GM20431 (cell line): ENCODE results near the gene RASAL1.

Experiments
- in situ Hi-C: fragments of 300-500 bp; cut with MseI, MboI; formaldehyde crosslinking; loops from one replicate; pipeline ENCODE4 v1.15.0; 2020; ENCODE audit warnings: low sequenced_read_pairs; ENCODE audit not compliant: unreplicated experiment

Gene RASAL1

DNA sequence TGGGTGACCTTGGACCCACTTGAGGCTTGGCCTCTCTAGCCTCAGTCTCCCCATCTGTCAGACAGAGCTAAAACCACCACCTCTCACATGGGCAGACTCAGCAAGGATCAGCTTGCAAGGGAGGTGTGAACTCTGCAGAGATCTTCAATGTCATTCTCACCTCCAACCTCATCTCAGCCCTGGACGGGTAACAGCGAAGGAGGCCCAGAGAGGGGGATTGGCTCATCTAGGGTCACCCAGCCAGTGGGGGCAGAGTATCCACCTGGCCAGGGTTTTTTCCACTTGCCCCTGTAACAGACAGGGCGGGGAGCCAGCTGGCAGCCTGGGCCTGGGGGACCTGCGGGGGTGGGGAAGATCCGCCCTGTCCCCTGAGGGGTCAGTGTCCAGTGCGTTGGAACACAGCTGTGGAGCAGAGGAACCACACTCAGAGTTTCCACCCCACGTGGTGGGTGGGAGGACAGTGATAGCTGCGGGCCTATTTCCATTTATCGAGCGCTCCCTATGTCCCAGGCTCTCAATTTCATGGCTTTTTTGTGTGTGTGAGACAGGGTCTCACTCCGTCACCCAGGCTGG is 51.6 kb downstream of the RASAL1 start:
- in situ Hi-C loops = no loop called here

DNA sequence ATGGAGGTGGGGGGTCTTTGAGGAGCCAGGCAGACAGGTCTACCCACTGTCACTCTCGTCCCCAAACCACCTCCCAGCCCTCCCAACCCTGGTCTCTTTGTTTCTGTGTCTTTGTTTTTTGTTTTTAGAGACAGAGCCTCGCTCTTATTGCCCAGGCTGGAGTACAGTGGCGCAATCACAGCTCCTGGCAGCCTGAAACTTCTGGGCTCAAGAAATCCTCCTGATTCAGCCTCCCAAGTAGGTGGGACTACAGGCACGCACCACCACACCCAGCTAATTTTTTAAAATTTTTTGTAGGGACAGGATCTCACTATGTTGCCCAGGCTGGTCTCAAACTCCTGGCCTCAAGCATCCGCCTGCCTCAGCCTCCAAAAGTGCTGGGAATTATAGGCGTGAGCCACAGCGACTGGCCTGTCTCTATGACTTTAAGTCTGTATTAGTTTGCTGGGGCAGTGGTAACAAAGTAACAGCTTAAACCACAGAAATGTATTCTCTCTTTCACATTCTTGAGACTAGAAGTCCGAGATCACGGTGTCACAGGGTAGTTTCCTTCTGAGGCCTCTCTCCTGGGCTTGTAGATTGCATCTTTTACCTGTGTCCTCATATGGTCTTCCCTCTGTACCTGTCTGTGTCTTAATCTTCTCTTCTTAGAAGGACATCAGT is 52.9 kb downstream of the RASAL1 start:
- in situ Hi-C loops = no loop called here

DNA sequence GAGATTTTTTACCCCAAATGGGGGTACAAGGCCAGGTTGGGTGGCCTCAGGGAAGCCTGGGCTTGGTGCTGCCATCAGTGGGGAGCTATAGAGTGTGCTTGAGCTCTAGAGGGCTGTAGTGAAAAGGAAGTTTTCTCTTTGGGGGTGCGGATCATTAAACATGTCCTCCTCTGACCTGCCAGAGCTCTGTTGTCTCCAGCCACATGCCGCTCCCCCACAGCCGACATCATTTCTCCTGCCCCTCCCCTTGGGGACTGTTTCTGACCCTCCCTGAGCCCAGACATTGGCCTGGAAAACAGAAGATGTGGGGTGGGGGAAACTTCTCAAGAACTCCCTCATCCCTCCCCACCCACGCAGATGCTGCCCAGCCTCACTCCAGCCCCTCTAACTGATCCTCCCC is 53.7 kb downstream of the RASAL1 start:
- in situ Hi-C loops = no loop called here

DNA sequence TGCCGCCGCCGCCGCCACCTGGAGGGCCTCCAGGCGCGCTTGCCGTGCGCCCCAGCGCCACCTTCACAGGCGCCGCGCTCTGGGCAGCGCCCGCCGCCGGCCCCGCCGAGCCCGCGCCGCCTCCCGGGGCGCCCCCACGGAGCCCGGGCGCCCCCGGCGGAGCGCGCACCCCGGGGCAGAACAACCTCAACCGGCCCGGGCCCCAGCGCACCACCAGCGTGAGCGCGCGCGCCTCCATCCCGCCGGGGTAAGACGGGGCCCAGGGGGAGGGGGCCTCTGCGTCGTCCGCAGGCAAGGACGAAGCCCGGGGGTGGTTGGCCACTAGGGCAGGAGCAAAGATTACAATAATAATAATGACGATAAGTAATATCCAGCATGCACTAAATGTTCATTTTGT is 57.7 kb downstream of the RASAL1 start:
- in situ Hi-C loops = no loop called here

DNA sequence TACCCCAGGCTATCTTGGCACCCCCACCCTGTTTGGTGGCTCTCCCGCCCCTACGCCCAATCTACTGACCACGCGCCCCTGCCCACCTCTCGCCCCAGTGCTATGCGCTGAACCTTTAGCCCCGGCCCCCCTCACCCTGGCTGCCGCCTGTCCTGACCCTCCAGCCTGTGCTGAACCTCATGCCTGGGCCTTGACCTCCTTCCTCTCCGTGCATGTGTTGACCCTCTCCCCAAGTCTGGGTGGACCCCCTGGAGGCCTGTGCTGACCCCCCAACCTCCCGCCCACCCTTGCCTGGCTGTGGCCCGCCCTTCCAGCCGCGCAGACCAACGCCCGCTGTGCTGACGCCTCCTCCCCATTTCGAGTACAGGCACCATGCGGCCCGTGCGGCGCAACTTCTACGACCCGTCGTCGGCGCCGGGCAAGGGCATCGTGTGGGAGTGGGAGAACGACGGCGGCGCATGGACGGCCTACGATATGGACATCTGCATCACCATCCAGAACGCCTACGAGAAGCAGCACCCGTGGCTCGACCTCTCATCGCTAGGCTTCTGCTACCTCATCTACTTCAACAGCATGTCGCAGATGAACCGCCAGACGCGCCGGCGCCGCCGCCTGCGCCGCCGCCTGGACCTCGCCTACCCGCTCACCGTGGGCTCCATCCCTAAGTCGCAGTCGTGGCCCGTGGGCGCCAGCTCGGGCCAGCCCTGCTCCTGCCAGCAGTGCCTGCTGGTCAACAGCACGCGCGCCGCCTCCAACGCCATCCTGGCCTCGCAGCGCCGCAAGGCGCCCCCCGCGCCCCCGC is 58.3 kb downstream of the RASAL1 start:
- in situ Hi-C loops = no loop called here

DNA sequence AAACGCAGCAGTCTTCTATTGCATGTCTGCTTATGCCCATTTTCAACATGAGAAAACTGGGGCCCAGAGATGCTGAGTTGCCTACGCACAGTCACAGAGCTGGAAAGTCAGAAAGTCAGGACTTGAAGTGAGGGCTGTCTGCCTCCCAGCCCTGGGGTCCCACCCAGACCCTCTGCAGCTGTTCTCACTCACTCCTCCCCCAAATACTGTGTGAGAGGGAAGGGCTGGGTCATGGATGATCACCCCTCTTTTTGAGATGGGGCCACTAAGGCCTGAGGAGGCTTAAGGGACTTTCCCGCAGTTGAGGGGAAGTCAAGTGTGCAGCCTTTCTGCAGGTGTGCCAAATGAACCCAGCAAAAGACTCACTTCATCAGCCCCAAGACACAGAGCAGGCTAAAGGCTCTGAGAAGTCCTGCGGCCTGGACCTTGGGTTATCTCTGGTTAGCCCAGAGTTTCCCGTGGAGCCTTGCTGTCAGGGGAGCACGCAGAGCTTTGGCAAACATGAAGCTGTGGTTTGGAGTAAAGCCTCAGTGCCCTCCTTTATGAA is 60.4 kb downstream of the RASAL1 start:
- in situ Hi-C loops = no loop called here

DNA sequence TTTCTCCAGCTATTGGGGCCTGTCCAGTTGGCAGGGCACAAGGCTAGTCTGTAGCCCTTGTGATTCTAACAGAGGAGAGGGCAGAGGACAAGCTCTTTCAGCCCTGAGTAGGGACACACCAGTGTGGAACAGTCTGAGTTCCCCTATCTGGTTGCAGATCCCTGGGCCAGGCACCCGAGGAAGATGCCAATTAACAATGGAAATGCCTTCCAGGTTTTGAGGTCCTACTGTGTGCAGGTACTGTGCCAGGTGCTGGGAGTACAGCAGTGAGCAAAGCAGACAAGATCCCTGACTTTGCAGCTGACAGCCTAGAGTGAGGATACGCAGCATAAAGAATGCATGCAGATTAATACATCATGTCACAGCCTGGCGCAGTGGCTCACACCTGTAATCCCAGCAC is 62.0 kb downstream of the RASAL1 start:
- in situ Hi-C loops = no loop called here

DNA sequence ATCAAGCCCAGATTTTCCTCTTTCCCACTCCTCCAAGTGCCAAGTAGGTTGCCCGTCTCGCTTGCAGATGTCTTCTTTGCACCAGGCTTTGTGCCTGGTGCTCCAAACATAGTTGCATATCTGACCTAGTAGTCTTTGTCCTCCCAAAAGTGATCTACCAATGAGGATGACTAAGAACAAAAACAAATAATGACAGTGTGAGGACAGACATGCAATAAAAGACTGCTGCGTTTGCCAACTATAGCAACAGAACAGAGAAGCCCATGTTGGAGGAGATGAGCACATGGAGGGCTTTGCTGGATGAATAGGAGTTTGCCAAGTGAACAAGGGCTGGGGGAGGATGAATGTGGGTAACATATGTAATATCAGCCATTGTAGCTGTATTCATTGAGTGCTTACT is 63.4 kb downstream of the RASAL1 start:
- in situ Hi-C loops = no loop called here

DNA sequence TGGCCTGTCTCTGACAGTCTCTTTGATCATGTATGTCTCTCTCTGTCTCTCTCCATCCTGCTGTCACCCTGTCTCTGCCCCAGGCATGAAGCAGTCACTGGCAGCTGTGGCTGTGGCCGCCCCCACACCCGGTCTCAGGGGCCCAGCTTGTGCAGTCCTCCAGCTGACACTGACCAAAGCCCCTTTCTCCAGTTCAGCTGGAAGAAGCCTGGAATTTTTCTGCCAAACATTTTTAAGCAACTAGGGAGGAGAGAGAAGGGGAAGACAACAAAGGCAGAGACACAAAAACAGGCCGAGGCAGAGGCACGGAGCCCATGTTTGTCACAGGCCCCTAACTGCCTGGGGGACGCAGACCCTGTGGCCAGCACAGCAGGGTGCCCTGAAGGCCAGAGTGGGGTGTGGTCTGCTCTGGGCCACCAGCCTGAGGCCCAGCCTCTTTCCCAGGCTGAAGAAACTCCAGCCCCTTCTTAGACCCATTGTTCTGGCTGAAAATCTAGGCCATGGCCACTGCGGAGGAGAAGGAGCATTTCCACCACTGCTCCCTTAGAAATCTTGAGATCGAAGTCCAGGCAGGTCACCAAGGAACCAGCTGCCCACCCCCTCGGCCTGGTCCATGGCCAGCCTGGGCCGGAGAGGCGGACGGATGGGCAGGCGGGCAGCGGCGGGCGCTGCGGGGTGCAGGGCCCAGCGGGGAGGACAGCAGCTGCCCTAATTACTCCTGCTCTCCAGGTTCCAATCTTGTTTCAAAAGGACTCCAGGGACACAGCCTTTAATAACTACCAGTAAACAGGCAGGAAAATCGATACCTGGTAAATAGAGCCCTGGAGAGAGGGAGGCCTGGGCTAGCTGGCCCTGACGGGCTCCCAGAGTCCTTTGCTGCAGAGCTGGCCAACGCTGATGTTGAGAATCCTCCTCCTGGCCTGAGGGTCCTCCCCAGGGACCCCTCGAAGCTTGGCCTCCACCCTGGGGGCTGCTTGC is 64.1 kb downstream of the RASAL1 start:
- in situ Hi-C loops = no loop called here

DNA sequence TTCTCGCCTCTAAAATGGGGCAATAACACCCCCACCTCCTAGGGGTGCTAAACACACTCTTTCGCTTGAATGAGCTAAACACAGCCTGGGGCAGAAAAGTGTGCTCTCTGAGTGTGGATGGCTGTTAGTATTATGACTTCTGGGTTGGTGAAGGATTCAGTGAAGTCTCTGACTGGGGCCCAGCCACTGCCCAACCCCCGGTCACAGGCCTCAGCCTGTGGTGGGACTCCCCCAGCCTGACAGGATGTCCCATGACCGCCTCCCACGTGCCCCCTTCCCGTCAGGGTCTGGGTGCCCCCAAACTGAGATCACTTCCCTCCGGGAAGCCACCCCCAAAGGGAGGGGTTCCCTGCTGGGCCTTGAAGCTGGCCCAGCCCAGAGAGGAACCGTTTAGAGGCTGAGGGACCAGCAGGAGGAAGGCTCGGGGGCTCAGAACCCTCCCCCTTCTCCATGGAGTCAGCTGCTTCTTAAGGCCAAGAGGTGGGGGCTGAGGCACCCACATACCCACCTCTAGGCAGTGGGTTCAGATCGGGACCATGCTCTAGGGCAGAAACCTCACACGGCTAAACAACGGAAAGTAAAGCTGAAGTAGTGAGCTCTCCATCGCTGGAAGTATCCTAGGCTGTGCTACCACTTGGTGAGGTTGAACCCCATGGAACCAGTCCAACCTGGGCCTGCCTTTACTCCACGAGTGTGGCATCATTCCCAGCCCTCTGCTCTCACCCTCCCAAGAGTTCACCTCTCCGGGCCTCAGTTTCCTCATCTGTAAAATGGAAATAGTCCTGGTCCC is 65.2 kb downstream of the RASAL1 start:
- in situ Hi-C loops = no loop called here

DNA sequence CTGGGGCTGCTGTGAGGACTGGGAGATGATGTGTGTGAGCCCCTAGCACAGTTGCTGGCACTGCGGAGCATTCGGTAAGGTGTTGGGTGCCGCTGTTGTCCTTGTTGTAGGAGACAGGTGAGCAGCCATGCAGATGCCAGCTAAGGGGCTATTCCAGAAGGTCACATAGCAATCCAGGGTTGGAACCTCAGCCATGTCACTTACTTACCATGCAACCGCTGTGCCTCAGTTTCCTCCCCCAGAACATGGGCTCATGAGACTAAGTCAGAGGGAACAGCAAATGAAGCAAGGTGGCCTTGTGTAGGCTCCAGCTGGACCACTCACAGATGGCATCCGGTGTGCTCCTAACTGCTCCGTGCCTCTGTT is 65.8 kb downstream of the RASAL1 start:
- in situ Hi-C loops = no loop called here

DNA sequence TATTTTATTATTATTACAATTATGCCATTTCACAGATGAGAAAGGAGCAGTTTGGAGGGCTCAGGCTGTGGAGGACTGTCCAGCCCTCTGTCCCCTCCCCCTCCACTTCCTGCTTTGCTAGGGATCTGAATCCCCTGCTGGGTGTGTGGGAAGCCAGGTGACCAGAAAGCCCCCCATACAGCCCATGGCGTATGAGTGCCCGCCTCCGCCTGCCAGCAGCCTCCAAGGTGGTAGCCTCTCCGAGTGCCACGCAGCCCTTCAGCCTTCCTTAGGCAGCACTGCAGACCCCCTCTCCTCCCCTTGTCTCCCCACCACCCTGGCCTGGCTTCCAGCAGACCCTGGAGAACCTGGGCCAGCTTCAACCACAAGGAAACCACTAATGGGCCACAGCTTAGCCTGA is 66.4 kb downstream of the RASAL1 start:
- in situ Hi-C loops = no loop called here

DNA sequence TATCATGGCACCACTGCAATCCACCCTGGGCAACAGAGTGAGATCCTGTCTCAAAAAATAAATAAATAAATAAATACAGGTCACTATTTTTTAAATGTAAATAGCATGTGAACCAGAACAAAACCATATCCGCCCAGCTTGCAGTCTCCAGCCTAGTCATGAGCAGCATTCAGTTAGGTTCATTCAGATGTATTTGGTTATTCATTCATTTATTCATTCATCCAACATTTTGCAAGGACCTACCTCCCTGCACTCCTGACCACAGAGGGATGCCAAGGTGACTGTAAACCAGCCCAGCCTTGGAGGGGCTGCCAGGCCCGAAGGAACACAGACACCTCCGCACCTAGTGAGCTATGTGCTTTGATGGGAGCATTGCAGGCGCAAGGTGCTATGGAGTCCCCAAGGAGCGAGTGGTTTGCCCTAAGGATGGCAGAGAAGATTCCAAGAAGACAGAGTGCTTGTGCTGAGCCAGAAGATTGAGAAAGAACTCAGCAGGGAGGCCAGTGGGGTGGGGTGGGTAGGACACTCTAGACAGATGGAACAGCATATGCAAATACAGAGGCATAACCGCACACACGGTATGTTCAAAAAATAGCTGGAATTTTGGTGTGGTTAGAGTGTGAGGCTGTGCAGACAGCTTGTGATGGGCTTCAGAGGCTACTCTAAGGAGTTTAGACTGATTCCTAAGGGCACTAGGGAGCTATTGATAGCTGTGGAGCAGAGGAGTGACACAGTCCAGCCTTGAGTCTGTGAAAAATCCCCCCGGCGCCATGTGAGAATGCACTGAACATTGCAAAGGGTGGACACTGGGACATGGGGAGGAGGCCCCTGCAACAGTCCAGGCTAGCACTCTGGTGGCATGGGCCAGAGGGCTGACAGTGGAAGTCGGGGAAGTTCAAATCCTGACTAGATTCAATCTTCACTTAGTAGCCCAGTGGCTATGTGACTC is 67.3 kb downstream of the RASAL1 start:
- in situ Hi-C loops = no loop called here

DNA sequence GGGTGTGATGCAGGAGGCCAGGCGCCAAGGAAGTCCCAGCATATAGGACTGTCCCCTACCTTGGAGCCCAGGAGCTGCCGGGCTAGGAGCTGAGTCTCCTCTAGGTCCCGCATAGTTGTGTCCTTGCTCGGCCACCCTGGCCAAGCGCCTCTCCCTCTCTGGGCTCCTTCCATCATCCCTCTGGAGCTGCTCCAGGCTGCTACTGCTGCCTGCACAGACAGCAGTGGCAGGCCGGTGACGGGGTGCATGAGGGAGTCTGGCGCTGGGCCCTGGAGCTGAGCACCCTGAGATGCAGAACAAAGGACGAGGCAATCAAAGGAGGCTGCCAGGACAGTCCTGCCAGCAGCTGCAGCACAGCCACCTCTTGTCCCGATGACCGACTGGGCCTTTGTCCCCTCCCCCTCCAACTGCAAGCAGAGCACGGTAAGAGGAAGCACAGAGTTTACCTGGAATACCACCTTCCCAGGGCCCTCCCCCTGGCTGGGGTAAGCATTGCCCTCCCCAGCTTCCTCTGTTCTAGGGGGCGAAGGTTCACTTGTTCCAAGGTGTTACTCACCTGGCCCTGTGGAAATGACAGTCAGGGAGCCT is 68.7 kb downstream of the RASAL1 start:
- in situ Hi-C loops = no loop called here

DNA sequence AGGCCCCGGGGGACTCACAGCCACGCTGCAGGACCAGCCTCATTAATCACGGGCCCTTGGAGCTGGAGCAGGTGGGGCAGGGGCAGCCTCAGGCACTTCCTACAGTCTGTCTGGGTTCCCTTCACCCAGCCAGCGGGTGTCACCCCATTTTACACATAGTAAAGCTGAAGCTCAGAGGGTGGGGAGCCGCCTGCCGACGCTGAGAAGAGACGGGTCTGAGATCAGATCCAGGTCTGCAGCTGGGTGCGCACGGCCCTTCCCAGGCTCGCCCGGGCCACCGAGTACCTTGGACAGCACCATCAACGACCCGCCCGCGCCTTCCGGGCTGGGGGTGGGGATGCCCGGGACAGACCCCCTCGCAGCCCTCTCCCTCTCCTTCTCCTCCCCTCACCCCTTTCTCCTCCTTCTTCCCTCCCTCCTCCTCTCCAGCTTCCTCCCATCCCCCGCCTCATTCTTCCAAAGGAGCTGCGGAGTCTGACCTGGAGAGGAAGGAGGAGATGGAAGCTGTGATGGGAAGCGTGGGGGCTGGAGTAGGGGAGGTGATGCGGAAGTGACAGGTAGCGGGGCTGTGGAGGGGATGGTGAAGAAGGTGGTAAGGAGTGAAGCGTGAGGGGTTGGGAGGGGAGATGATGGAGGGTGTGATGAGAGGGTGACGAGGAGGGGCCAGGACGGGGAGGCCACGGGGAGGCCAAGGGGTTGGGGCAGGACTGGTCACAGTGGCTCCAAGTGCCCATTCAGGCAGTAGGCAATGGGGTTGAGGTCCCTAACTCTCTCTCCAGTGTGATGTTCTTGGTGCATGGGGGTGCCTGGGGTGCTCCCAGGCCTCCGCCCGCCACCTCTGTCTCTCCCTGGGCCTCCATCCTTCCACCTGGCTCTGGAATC is 70.2 kb downstream of the RASAL1 start:
- in situ Hi-C loops = no loop called here

DNA sequence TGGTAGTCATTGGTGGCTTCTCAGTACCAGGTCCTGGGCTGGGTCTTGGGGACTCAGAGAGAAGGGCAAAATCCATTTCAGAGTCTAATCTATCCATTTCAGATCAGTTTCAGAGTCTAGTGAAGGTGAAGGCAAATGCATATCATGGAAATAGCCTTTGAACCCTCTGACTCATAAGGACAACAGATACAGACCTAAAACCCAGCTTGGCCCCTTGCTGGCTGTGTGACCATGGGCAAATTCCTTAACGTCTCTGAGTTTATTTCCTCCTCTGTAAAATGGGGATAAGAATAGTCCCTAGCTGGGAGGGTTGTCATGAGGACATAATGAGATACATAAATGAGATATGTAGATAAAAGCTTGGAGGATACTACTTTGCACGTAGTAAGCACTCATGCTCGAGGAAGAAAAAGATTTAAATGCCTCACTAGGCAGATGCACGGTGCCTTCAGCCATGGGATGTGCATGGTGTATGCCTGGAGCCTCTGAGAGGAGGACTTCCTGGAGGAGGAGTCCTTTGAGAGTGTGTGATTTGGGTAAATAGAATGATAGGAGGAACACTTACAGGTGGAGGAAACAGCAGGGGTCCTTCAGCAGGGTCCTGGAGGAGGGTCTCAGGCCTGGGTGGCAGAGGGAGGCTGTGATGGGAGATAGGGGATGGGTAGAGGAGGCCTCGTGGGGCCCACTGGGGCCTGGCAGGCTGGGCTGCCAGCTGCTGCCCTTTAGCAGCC is 71.0 kb downstream of the RASAL1 start:
- in situ Hi-C loops = no loop called here
